ENCODE results near the gene PRR23E.

PRR23E gene

DNA sequence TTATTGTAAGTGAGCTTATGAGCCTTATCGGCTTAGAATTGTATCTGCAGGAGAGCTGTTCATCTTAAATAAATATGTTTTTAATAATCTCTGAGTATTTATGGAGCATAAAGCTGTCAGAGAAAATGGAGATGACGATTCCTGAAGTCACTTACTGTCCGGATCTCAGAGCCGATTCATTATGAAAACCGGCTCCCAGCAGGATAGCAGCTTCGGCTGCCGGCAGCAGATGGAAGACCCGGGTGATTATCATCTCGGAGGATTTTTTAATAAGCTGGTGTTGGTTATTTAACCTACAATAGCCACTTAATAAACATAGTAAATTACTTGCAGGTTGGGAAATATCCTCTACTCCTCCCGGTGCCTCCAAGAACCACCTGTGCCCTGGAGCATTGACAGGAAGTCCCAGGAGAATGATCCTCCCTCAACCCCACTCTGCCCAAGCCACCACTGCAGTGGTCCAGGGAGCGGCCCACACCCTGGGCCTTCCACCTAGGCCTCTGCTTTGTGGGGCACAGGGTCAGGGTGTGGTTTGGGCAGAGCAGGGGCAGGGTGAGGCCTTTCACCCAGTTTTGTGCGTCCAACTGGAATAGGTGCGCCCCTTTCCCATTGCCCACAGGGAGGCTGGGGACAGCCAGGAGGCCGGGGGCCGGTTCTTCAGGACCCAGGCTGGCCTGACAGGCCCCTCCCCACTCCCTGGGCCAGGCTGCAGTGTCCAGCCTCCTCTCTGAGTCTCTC lies 42.2 kb upstream of the PRR23E start:
- in situ Hi-C loops (cut with HindIII; ENCODE audit: low sequenced_read_pairs), result no loop called here
- no peak for DNase-seq (ENCODE audit: low read depth, low spot score)
- no peak overlapping the region for H3K4me3 ChIP-seq (ENCODE audit: low read depth, low read length)
- TF ChIP-seq, protein P1, sequence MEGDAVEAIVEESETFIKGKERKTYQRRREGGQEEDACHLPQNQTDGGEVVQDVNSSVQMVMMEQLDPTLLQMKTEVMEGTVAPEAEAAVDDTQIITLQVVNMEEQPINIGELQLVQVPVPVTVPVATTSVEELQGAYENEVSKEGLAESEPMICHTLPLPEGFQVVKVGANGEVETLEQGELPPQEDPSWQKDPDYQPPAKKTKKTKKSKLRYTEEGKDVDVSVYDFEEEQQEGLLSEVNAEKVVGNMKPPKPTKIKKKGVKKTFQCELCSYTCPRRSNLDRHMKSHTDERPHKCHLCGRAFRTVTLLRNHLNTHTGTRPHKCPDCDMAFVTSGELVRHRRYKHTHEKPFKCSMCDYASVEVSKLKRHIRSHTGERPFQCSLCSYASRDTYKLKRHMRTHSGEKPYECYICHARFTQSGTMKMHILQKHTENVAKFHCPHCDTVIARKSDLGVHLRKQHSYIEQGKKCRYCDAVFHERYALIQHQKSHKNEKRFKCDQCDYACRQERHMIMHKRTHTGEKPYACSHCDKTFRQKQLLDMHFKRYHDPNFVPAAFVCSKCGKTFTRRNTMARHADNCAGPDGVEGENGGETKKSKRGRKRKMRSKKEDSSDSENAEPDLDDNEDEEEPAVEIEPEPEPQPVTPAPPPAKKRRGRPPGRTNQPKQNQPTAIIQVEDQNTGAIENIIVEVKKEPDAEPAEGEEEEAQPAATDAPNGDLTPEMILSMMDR (IDR thresholded peaks at IDR 0.05; ENCODE audit: low read depth, low read length), result no peak

DNA sequence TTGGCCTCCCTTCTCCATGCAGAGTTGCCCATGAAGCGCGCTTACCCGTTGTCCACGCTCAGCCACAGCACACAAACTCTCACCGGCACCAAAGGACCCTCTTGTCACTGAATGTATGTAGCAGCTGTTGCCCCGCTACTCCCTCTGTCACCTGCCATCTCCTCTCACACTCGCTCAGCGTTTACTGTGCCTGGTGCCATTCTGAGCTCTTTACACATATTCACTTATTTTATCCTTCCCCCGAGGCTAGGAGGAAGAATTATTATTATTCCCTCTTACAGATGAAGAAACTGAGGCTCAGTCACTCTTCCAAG lies 41.7 kb upstream of the PRR23E start:
- DNase-seq (ENCODE audit: low read depth, low spot score), result no peak
- TF ChIP-seq, protein P1 (IDR thresholded peaks at IDR 0.05; ENCODE audit: low read depth, low read length), result no peak
- H3K4me3 ChIP-seq (ENCODE audit: low read depth, low read length), result no peak overlapping the region
- in situ Hi-C loops (cut with HindIII; ENCODE audit: low sequenced_read_pairs), result no loop called here

DNA sequence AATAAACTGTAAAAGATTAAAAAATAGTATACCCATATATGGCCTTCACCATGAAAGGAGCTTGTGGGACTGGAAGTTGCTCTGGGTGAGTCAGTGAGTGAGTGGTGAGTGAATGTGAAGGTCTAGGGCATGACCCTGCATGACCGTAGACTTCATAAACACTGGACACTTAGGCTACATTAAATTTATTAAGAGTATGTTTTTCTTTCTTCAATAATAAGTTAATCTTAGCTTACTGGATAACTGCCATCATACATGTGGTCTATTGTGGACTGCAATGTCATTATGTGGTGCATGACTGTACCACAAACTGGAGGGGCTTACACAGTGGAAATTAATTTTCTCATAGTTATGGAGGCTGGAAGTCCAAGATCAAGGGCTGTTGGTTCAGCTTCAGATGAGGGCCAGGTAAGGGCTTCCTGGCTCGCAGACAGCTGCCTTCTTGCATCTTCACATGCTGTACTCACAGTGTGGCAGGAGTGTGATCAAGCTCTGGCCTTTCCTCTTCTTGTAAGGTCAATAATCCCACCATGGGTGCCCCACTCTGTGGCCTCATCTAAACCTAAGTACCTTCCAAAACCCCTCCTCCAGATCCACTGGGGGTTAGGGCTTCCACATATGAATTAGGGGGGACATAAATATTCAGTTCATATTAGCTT lies 40.8 kb upstream of the PRR23E start:
- TF ChIP-seq, protein P1 (IDR thresholded peaks at IDR 0.05; ENCODE audit: low read depth, low read length), result no peak
- no peak for DNase-seq (ENCODE audit: low read depth, low spot score)
- no peak overlapping the region for H3K4me3 ChIP-seq (ENCODE audit: low read depth, low read length)
- in situ Hi-C loops (cut with HindIII; ENCODE audit: low sequenced_read_pairs), result no loop called here

DNA sequence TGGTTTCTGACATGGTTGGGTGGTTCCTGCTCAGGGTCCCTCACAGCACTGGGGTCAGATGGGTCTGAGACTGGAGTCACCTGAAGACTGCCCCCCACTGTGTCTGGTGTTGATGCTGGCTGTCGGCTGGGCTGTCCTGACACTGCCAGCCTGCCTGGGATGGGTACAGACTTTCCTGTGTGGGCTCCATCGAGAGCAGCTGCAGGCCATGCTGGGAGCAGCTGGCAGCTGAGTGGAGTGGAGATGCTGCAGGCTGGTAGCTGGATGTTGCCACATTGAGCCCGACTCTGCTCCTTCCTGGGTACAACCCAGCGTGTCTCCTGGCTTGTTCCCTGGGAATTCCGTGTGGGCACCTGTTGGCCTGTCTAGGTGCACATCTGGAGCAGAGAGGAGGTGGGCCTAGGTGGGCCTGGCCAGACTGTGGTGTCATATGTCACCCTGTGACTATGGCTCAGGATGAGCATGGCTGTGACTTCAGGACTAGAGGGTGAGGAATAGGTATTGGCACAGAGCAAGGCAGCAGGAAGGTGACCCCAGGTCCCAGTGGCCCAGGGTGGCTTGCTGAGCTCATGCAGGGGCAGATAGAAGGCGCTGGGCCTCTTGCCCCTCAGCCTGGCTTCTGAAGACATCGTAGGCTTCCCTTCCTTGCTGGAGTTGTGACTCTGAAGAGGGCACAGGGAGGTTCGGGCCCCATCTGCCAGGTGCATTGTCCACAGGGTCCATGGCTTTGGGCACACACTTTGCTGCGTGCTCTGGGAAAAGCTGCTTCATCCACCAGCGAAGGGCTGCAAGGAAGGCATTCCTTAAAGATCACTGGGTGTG lies 40.0 kb upstream of the PRR23E start:
- no peak for DNase-seq (ENCODE audit: low read depth, low spot score)
- no peak overlapping the region for H3K4me3 ChIP-seq (ENCODE audit: low read depth, low read length)
- TF ChIP-seq, protein P1 (IDR thresholded peaks at IDR 0.05; ENCODE audit: low read depth, low read length), result no peak
- in situ Hi-C loops (cut with HindIII; ENCODE audit: low sequenced_read_pairs), result no loop called here

GRCh38 chr3:127153506-127153815 lies 39.5 kb upstream of the PRR23E start:
- TF ChIP-seq, protein P1 (IDR thresholded peaks at IDR 0.05; ENCODE audit: low read depth, low read length), result no peak
- no peak overlapping the region for H3K4me3 ChIP-seq (ENCODE audit: low read depth, low read length)
- in situ Hi-C loops (cut with HindIII; ENCODE audit: low sequenced_read_pairs), result no loop called here
- DNase-seq (ENCODE audit: low read depth, low spot score), result no peak

GRCh38 chr3:127156338-127157050 lies 36.4 kb upstream of the PRR23E start:
- in situ Hi-C loops (cut with HindIII; ENCODE audit: low sequenced_read_pairs), result no loop called here
- DNase-seq (ENCODE audit: low read depth, low spot score), result no peak
- H3K4me3 ChIP-seq (ENCODE audit: low read depth, low read length), result no peak overlapping the region
- TF ChIP-seq, protein P1 (IDR thresholded peaks at IDR 0.05; ENCODE audit: low read depth, low read length), result no peak

Data from astrocyte of the spinal cord (primary cell).